Fibroblast of pulmonary artery (primary cell): Measurements from ENCODE around the gene NEAT1.

Source experiments
- DNase-seq: peaks from one replicate; pipeline ENCODE4 v3.0.0-alpha.2; 2010; ENCODE audit warnings: low read depth
- H3K4me3 ChIP-seq: replicated peaks from 2 replicates; pipeline ENCODE4 v1.5.1; 2011; ENCODE audit warnings: low read depth, mild to moderate bottlenecking, control low read depth, low read length, moderate library complexity
- CTCF ChIP-seq: IDR thresholded peaks from 2 replicates; pipeline ENCODE4 v1.5.1; 2011; ENCODE audit warnings: mild to moderate bottlenecking, control low read depth, low read length, inconsistent platforms; ENCODE audit errors: missing control alignments

The NEAT1 gene

GRCh38 chr11:65424205-65425104 lies 1.9 kb downstream of the NEAT1 start:
- peak; percentile 79 for DNase-seq
- H3K4me3 ChIP-seq: peak overlapping the region; percentile 96
- no peak for TF ChIP-seq CTCF

DNA sequence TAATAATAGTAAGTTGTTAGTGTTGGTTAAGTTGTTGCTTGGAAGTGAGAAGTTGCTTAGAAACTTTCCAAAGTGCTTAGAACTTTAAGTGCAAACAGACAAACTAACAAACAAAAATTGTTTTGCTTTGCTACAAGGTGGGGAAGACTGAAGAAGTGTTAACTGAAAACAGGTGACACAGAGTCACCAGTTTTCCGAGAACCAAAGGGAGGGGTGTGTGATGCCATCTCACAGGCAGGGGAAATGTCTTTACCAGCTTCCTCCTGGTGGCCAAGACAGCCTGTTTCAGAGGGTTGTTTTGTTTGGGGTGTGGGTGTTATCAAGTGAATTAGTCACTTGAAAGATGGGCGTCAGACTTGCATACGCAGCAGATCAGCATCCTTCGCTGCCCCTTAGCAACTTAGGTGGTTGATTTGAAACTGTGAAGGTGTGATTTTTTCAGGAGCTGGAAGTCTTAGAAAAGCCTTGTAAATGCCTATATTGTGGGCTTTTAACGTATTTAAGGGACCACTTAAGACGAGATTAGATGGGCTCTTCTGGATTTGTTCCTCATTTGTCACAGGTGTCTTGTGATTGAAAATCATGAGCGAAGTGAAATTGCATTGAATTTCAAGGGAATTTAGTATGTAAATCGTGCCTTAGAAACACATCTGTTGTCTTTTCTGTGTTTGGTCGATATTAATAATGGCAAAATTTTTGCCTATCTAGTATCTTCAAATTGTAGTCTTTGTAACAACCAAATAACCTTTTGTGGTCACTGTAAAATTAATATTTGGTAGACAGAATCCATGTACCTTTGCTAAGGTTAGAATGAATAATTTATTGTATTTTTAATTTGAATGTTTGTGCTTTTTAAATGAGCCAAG lies 2.7 kb downstream of the NEAT1 start:
- no peak for TF ChIP-seq CTCF
- peak; percentile 84 for DNase-seq
- H3K4me3 ChIP-seq: peak overlapping the region; percentile 96

- peak overlapping the region; percentile 96 for H3K4me3 ChIP-seq
- TF ChIP-seq CTCF: no peak
- peak; percentile 85 for DNase-seq
Observed at GRCh38 chr11:65425971-65426838, 3.6 kb downstream of the NEAT1 start.

- peak overlapping the region; percentile 96 for H3K4me3 ChIP-seq
- peak; percentile 87 for DNase-seq
- TF ChIP-seq CTCF: no peak
Observed at GRCh38 chr11:65426839-65427690, 4.5 kb downstream of the NEAT1 start.

DNA sequence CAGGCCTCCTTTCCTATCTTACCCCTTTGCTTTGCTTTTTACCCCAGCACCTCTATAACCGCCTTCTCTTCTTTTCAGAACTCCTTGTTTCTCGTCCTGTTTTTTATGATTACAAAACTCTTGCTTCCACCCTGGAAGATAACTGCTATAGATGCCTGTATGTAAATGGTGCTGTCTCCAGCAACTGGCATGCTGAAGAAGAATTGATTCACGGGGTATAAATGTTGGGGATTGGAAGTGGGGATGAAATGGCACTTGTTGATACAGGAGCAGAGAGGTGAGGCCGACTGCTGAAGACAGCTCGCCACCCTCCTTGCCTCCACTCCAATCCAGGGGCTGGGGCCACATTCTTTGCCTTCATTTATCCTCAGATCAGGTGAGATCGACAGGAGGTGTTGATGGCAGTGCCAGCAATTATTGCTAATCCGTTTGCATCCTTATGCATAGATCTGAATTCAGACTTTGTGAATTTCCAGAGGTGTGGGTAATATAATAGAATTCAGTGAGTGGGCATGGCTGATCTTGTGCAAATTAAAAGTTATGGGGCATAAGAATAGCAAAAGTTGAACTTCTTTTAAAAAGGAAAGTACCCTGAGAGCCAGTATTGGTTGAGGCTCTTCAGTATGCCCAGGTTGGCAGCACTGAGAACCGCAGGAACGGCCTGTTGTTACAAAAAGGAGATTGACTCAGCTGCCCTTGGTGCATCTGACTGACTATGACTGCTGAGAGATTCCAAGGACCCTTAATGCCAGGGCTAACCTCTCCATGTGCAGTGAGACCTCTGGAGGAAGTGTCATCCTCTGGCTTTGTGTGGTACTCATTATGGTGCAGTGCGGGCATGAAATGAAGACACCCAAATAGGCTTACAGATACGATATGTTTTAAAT lies 5.3 kb downstream of the NEAT1 start:
- TF ChIP-seq CTCF: no peak
- peak overlapping the region; percentile 96 for H3K4me3 ChIP-seq

More for the DNA sequence above, 5.3 kb downstream of the NEAT1 start:
- peak; percentile 85 for DNase-seq
